AG04449 (cell line): ENCODE data around the gene SPINT2.
A peak's percentile ranks its signal among the peaks of the same experiment; 100 is the strongest.

ENCODE experiments used
- CTCF ChIA-PET: fragments of 350-600 bp; formaldehyde crosslinking; extraction: SDS; loops from one replicate; lab custom pipeline; 2021; ENCODE audit warnings: antibody characterized with exemption; lab: Yijun Ruan, JAX
- POLR2A ChIA-PET: fragments of 400-600, 350-600 bp; formaldehyde crosslinking; extraction: SDS; loops from one replicate; lab custom pipeline; 2020; ENCODE audit warnings: antibody characterized with exemption, inconsistent platforms; lab: Yijun Ruan, JAX
- DNase-seq: peaks from one replicate; pipeline ENCODE4 v3.0.0-alpha.2; 2010; ENCODE audit warnings: low read depth, low spot score
- H3K4me3 ChIP-seq: 2 replicates; pipeline ENCODE4 v1.5.1; 2011; ENCODE audit warnings: low read depth, mild to moderate bottlenecking, control low read depth, low read length
- TF ChIP-seq, protein P1 (sequence below): IDR thresholded peaks from one replicate; pipeline ENCODE4 v1.5.1; 2011; ENCODE audit warnings: mild to moderate bottlenecking, moderate library complexity, low read length, control low read depth, inconsistent platforms; ENCODE audit not compliant: insufficient read depth; ENCODE audit errors: missing control alignments

The SPINT2 gene, protein sequence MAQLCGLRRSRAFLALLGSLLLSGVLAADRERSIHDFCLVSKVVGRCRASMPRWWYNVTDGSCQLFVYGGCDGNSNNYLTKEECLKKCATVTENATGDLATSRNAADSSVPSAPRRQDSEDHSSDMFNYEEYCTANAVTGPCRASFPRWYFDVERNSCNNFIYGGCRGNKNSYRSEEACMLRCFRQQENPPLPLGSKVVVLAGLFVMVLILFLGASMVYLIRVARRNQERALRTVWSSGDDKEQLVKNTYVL

GRCh38 chr19:38264486-38265212 is at the start of gene SPINT2:
TSS of gene SPINT2 (plus strand) at chr19:38264573. CDS start at chr19:38264893, 320 bp downstream.
- ChIA-PET POLR2A (no interaction called here), CTCF (interaction anchor here (0.7 to 1.7 kb wide), 6 partner anchors 10 to 26 kb away, joined by 3 to 11 read pairs (median 4); no protein-coding TSS in a partner anchor)
- no peak for DNase-seq
- H3K4me3 ChIP-seq, result peak within 1 kb of the TSS; percentile 52
- TF ChIP-seq, protein P1, sequence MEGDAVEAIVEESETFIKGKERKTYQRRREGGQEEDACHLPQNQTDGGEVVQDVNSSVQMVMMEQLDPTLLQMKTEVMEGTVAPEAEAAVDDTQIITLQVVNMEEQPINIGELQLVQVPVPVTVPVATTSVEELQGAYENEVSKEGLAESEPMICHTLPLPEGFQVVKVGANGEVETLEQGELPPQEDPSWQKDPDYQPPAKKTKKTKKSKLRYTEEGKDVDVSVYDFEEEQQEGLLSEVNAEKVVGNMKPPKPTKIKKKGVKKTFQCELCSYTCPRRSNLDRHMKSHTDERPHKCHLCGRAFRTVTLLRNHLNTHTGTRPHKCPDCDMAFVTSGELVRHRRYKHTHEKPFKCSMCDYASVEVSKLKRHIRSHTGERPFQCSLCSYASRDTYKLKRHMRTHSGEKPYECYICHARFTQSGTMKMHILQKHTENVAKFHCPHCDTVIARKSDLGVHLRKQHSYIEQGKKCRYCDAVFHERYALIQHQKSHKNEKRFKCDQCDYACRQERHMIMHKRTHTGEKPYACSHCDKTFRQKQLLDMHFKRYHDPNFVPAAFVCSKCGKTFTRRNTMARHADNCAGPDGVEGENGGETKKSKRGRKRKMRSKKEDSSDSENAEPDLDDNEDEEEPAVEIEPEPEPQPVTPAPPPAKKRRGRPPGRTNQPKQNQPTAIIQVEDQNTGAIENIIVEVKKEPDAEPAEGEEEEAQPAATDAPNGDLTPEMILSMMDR, result no peak

GRCh38 chr19:38216785-38217641 is 47.4 kb upstream of the SPINT2 start:
- ChIA-PET CTCF (interaction anchor here (0.9 to 2.7 kb wide), 5 partner anchors 10 to 314 kb away, joined by 3 to 11 read pairs (median 4); no protein-coding TSS in a partner anchor), POLR2A (no interaction called here)
- no peak for DNase-seq
- TF ChIP-seq, protein P1, result no peak
- H3K4me3 ChIP-seq, result no peak overlapping the region

GRCh38 chr19:38218204-38218603 is 46.2 kb upstream of the SPINT2 start:
- ChIA-PET CTCF (interaction anchor here (1.3 kb wide), 1 partner anchor 12 kb away, joined by 3 read pairs; no protein-coding TSS in a partner anchor), POLR2A (no interaction called here)
- TF ChIP-seq, protein P1, result no peak
- H3K4me3 ChIP-seq, result no peak overlapping the region
- DNase-seq, result no peak

DNA sequence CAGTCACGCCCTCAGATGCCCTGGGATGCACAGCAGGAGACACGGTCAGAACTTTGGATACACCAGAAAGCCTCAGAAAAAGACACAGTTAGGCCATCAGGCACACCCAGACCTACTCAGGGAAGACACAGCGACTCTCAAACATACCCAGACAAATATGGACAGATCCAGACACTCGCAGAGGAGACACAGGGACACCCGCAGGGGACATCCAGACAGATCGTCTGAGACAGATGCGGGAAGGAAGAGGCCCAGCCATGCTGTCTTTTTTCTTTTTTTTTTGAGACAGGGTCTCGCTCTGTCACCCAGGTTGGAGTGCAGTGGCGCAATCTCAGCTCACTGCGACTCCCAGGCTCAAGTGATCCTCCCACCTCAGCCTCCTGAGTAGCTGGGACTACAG is 45.2 kb upstream of the SPINT2 start:
- DNase-seq, result no peak
- ChIA-PET CTCF (no interaction called here), POLR2A (no interaction called here)
- TF ChIP-seq, protein P1, result no peak
- no peak overlapping the region for H3K4me3 ChIP-seq

DNA sequence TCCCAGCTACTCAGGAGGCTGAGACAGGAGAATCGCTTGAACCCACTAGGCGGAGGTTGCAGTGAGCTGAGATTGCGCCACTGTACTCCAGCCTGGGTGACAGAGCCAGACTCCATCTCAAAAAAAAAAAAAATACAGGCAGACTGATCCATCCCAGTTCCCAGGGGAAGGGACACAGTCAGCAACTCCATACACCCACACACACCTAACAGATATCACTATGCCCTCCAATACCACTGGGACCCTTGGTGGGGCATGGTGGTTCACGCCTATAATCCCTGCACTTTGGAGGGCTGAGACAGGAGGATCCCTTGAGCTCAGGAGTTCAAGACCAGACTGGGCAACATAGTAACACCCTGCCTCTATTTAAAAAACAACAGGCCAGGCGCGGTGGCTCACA is 43.0 kb upstream of the SPINT2 start:
- POLR2A ChIA-PET, result no interaction called here
- TF ChIP-seq, protein P1, result no peak
- CTCF ChIA-PET, result no interaction called here
- DNase-seq, result no peak
- no peak overlapping the region for H3K4me3 ChIP-seq
